Glutamatergic neuron (in vitro differentiated cells): Measurements from ENCODE around the gene REN. TPM values are rescaled to one million over a fixed set of nuclear protein-coding genes. Genes with fewer than 3 reads are reported as not detected.

ENCODE experiments used
- DNase-seq: peaks from one replicate; pipeline ENCODE4 v3.0.0; 2022
- H3K27ac Mint-ChIP-seq: one replicate; pipeline ENCODE4 v1.8.0; 2020; ENCODE audit warnings: mild to moderate bottlenecking, mixed read lengths, inconsistent platforms; ENCODE audit not compliant: unreplicated experiment
- H3K27me3 Mint-ChIP-seq: one replicate; pipeline ENCODE4 v1.8.0; 2020; ENCODE audit warnings: mild to moderate bottlenecking, moderate library complexity, mixed read lengths, inconsistent platforms; ENCODE audit not compliant: unreplicated experiment
- H3K36me3 Mint-ChIP-seq: one replicate; pipeline ENCODE4 v1.8.0; 2020; ENCODE audit warnings: mild to moderate bottlenecking, mixed read lengths, inconsistent platforms; ENCODE audit not compliant: unreplicated experiment
- H3K4me1 Mint-ChIP-seq: one replicate; pipeline ENCODE4 v1.8.0; 2020; ENCODE audit warnings: mild to moderate bottlenecking, low read depth, mixed read lengths, inconsistent platforms; ENCODE audit not compliant: unreplicated experiment
- H3K4me3 Mint-ChIP-seq: one replicate; pipeline ENCODE4 v1.8.0; 2020; ENCODE audit warnings: mild to moderate bottlenecking, mixed read lengths, inconsistent platforms; ENCODE audit not compliant: unreplicated experiment
- H3K9me3 Mint-ChIP-seq: one replicate; pipeline ENCODE4 v1.8.0; 2020; ENCODE audit warnings: mild to moderate bottlenecking, moderate library complexity, mixed read lengths, inconsistent platforms; ENCODE audit not compliant: unreplicated experiment
- total RNA-seq: library from RNA; stranded (reverse); fragmentation: NEBNext Ultra II Directional; extraction: Animal tissue kit (Norgen Biotek cat#: 25700); gene quantifications from one replicate; pipeline ENCODE4 v1.2.1, GENCODE V29; 2021; ENCODE audit not compliant: unreplicated experiment
- TF ChIP-seq, protein P1 (sequence below): fragments of 200-600 bp; sonication (generic); IDR thresholded peaks from one replicate; pipeline ENCODE4 v1.5.0; 2021; ENCODE audit not compliant: partially characterized antibody, unreplicated experiment

The REN gene
- total RNA-seq, 1 donor from 2014 or later: not detected

DNA sequence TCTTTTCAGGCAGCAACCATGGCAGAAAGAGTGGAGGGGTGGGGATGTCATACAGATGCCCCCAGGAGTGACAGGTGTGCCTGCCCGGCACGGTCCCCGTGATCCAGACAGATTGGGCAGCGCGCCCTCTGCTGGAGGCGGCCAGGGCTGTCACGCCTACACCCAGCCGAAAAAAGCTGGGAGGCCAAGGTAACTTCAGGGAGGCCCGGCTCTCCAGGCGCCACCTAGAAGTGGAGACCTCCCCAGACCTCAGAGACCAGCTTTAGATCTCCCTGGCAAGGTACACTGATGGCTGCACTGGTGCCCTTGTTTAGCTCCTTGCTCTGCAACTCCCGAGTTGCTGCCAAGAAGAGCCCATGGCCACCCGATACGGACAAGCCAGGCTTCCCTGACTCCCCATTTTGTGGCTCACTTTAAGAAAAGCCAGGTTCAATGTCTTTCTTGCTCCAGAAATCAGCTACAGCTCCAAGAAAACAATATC, 41.0 kb upstream of the REN start:
- no peaks in the 10 kb centered on the region for H3K9me3 Mint-ChIP-seq
- peaks cover 3% of the 10 kb centered on the region for H3K27me3 Mint-ChIP-seq
- H3K4me1 Mint-ChIP-seq: peaks cover 6% of the 10 kb centered on the region
- no peak overlapping the region for H3K4me3 Mint-ChIP-seq
- peak; percentile 88 for DNase-seq
- no peak overlapping the region for H3K27ac Mint-ChIP-seq
- H3K36me3 Mint-ChIP-seq: no peaks in the 10 kb centered on the region
- TF ChIP-seq, protein P1, sequence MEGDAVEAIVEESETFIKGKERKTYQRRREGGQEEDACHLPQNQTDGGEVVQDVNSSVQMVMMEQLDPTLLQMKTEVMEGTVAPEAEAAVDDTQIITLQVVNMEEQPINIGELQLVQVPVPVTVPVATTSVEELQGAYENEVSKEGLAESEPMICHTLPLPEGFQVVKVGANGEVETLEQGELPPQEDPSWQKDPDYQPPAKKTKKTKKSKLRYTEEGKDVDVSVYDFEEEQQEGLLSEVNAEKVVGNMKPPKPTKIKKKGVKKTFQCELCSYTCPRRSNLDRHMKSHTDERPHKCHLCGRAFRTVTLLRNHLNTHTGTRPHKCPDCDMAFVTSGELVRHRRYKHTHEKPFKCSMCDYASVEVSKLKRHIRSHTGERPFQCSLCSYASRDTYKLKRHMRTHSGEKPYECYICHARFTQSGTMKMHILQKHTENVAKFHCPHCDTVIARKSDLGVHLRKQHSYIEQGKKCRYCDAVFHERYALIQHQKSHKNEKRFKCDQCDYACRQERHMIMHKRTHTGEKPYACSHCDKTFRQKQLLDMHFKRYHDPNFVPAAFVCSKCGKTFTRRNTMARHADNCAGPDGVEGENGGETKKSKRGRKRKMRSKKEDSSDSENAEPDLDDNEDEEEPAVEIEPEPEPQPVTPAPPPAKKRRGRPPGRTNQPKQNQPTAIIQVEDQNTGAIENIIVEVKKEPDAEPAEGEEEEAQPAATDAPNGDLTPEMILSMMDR: peak; percentile 95

DNA sequence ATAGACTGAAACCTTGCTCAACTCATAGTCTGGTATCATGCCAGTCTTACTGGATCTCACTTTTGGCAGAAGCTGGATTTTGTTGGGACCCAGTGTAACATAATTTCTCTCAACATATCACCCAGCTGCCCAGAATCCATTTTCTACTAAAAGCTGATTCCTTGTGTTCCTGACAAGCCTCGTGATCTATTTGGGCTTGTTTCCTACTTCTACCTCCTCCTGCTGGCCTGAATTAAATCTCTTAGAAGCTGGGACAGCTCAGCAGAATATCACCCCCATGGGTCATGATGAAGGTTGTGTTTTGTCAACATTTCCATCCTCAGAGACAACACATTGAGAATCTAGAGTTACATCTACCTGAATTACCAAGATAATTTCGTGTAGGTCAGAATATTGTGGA, 40.0 kb upstream of the REN start:
- Mint-ChIP-seq H3K4me1 (peaks cover 6% of the 10 kb centered on the region), H3K9me3 (no peaks in the 10 kb centered on the region), H3K27ac (no peak overlapping the region), H3K27me3 (peaks cover 3% of the 10 kb centered on the region), H3K4me3 (no peak overlapping the region), H3K36me3 (no peaks in the 10 kb centered on the region)
- DNase-seq: no peak
- TF ChIP-seq, protein P1: no peak

DNA sequence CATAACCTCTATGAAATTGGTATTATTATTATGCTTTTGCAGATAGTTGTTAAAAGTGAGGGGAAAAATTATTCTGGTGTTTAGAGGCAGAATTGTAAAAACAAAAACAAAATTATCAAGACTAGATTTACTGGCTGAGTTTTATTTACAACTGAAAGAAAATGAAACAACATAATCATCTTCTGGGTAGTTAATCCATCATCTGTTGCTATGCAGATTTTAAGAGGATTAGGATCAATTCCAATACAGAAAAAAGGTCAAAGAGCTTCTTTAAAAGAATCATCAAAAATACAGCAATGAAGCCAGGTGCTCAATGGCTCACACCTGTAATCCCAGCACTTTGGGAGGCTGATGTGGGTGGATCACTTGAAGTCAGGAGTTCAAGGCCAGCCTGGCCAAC, 39.3 kb upstream of the REN start:
- DNase-seq: no peak
- Mint-ChIP-seq H3K27me3 (peaks cover 3% of the 10 kb centered on the region), H3K4me3 (no peak overlapping the region), H3K36me3 (no peaks in the 10 kb centered on the region), H3K27ac (no peak overlapping the region), H3K9me3 (no peaks in the 10 kb centered on the region), H3K4me1 (peaks cover 6% of the 10 kb centered on the region)
- TF ChIP-seq, protein P1: no peak

DNA sequence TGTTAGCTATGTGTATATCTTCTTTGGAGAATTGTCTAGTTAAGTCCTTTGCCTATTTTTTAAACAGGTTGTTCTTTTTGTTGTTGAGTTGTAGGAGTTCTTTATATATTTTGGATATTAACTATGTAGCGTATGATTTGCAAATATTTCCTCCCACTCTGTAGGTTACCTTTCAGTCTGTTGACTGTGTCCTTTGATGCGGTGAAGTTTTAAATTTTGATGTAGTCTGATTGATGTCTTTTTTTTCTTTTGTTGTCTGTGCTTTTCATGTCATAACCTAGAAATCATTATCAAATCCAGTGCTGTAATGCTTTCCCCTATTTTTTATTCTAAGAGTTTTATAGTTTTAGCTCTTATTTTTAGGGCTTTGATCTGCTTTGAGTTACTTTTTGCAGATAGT, 38.8 kb upstream of the REN start:
- H3K9me3 Mint-ChIP-seq: no peaks in the 10 kb centered on the region
- H3K4me1 Mint-ChIP-seq: peaks cover 6% of the 10 kb centered on the region
- TF ChIP-seq, protein P1: no peak
- H3K27ac Mint-ChIP-seq: no peak overlapping the region
- no peaks in the 10 kb centered on the region for H3K36me3 Mint-ChIP-seq
- no peak for DNase-seq
- H3K4me3 Mint-ChIP-seq: no peak overlapping the region
- H3K27me3 Mint-ChIP-seq: peaks cover 3% of the 10 kb centered on the region

- H3K27me3 Mint-ChIP-seq: peaks cover 2% of the 10 kb centered on the region
- no peaks in the 10 kb centered on the region for H3K36me3 Mint-ChIP-seq
- H3K27ac Mint-ChIP-seq: no peak overlapping the region
- peaks cover 14% of the 10 kb centered on the region for H3K4me1 Mint-ChIP-seq
- peaks cover 5% of the 10 kb centered on the region for H3K9me3 Mint-ChIP-seq
- TF ChIP-seq, protein P1: no peak
- H3K4me3 Mint-ChIP-seq: no peak overlapping the region
- no peak for DNase-seq
These were observed 37.1 kb upstream of the REN start for GRCh38 chr1:204203206-204203767.
